Measurements from ENCODE around the gene ZBTB7C. TPM values are rescaled to one million over a fixed set of nuclear protein-coding genes. Genes with fewer than 3 reads are reported as not detected.
A peak's percentile ranks its signal among the peaks of the same experiment; 100 is the strongest.

The ZBTB7C gene
- total RNA-seq, 1 donor from 2014 or later: 1.1 TPM

DNA sequence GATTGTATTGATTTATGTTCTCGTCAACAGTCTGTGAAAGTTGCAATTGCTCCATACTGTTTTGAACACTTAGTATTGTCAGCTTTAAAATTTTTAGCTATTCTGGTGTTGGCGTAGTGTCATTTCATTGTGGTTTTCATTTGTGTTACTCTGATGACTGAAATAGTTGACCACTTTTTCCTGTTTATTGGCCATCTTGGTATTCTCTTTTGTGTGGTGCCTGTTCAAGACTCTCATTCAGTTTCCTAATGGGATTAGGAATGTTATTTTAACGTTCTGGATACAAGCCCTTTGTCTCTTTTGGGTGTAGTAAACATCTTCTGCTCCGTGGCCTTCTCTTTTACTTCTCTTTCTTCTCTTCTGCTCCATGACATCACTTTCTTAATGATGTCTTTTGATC lies 396.0 kb downstream of the ZBTB7C start:
- H3K36me3 ChIP-seq (ENCODE audit: control insufficient read depth, insufficient read depth, low read length): no peaks in the 10 kb centered on the region
- no peaks in the 10 kb centered on the region for H3K27me3 ChIP-seq (ENCODE audit: control insufficient read depth, insufficient read depth, low read length)
- no peak overlapping the region for H3K4me3 ChIP-seq (ENCODE audit: low read depth, low read length)
- TF ChIP-seq, protein P1, sequence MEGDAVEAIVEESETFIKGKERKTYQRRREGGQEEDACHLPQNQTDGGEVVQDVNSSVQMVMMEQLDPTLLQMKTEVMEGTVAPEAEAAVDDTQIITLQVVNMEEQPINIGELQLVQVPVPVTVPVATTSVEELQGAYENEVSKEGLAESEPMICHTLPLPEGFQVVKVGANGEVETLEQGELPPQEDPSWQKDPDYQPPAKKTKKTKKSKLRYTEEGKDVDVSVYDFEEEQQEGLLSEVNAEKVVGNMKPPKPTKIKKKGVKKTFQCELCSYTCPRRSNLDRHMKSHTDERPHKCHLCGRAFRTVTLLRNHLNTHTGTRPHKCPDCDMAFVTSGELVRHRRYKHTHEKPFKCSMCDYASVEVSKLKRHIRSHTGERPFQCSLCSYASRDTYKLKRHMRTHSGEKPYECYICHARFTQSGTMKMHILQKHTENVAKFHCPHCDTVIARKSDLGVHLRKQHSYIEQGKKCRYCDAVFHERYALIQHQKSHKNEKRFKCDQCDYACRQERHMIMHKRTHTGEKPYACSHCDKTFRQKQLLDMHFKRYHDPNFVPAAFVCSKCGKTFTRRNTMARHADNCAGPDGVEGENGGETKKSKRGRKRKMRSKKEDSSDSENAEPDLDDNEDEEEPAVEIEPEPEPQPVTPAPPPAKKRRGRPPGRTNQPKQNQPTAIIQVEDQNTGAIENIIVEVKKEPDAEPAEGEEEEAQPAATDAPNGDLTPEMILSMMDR (IDR thresholded peaks at IDR 0.05; ENCODE audit: insufficient read depth, low read length, poor library complexity, severe bottlenecking): no peak
- DNase-seq (ENCODE audit: low read depth): no peak

DNA sequence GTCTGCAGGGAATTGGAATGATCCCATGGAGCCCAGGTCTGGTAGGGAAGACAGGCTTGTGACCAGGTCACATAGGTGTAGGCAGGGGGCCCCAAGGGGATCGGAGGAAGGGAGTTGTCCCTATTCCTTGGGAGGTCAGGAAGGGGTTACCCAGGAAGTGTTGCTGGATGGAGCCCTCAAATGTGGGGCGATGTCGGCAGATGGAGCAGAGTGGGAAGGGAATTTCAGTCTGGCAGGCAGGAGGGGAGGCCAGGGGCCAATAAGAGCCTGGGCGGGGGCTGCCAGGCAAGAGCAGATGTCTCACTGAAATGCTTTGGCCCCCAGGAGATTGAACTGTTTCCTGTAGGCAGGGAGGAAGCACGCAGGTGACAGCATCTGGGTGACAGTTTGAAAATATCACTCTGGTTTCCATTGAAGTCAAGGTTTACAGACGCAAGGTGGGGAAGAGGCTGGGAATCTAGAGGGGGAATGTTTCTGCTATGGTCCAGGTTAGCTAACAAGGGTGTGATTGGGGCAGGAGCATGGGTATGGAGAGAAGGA lies 397.2 kb downstream of the ZBTB7C start:
- no peaks in the 10 kb centered on the region for H3K27me3 ChIP-seq (ENCODE audit: control insufficient read depth, insufficient read depth, low read length)
- H3K36me3 ChIP-seq (ENCODE audit: control insufficient read depth, insufficient read depth, low read length): no peaks in the 10 kb centered on the region
- no peak for DNase-seq (ENCODE audit: low read depth)
- TF ChIP-seq, protein P1 (IDR thresholded peaks at IDR 0.05; ENCODE audit: insufficient read depth, low read length, poor library complexity, severe bottlenecking): no peak
- no peak overlapping the region for H3K4me3 ChIP-seq (ENCODE audit: low read depth, low read length)

DNA sequence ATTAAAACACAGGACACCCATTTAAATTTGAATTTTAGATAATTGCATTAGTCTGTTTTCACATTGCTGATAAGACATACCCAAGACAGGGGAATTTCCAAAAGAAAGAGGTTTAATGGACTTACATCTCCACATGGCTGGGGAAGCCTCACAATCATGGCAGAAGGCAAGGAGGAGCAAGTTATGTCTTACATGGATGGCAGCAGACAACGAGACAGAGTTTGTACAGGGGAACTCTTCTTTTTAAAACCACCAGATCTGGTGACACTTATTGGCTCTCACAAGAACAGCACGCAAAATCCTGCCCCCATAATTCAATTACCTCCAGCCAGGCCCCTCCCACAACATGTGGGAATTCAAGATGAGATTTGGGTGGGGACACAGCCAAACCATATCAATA lies 398.9 kb downstream of the ZBTB7C start:
- H3K4me3 ChIP-seq (ENCODE audit: low read depth, low read length): no peak overlapping the region
- no peaks in the 10 kb centered on the region for H3K27me3 ChIP-seq (ENCODE audit: control insufficient read depth, insufficient read depth, low read length)
- DNase-seq (ENCODE audit: low read depth): no peak
- no peaks in the 10 kb centered on the region for H3K36me3 ChIP-seq (ENCODE audit: control insufficient read depth, insufficient read depth, low read length)
- TF ChIP-seq, protein P1 (IDR thresholded peaks at IDR 0.05; ENCODE audit: insufficient read depth, low read length, poor library complexity, severe bottlenecking): no peak

DNA sequence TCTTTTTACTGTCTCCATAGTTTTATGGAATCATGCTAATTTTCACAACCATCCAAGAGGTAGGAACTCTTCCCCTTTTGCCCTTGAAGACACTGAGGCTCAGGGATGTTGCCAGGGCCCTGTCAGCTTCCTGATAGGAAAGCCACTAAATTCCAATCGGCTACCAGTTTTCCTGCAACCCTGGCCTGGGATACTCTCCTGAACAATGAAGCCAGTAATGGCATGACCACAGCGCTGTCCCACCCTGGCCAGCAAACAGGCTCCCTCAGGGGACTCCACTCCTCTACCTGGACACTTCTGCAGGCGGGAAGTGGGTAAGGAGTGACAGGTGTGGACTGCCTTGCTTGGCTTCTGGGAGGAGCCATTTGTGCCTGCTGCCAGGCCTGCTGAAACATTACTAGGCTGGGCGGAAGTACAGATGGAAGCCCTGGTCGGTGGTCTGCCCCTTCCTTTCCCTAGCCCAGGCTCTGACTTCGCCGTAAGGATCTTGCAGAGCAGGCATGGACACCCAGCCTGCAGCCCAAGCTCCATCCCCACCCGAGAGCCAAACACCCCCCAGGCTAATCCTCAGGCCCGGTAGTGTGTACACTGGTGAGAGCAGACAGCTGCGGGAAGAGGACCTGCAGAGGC lies 400.0 kb downstream of the ZBTB7C start:
- Histone ChIP-seq H3K27me3 (ENCODE audit: control insufficient read depth, insufficient read depth, low read length) (no peaks in the 10 kb centered on the region), H3K4me3 (ENCODE audit: low read depth, low read length) (no peak overlapping the region), H3K36me3 (ENCODE audit: control insufficient read depth, insufficient read depth, low read length) (no peaks in the 10 kb centered on the region)
- DNase-seq (ENCODE audit: low read depth): no peak
- TF ChIP-seq, protein P1 (IDR thresholded peaks at IDR 0.05; ENCODE audit: insufficient read depth, low read length, poor library complexity, severe bottlenecking): no peak

DNA sequence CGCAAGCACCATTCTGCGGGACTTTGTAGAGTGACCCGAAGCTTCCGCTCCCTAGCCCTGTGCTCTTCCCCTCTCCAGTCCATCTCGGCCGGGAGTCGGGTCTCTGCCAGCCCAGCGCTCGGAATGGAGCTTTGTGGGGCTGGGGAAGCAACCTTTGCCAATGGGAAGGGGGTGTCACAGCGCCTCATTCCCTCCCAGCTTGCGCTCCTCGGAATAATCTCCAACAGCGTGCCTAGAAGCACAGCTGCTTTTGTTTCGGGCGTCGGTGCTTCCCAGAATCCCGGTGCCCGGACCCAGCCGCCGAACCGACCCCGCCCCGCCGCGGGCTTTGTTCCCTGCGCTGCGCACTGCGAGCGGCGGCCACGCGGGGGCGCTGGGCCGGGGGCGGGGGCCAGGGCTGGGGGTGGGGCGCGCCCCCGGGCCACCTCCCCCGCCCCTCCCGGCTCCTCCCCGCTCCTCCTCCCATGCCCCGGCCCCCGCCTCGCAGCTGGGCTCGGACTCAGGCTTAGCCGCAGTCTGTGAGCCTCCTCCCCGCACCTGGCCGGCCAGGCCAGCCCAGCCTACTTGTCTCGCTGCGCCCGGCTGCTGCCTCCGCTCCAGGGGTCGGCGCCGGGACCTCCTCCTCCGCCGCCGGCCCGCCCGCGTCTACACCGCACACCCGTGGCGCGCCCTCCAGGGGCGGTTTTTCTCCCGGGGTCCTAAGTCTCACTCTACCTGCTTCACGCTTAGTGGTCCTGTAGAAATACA lies 401.1 kb downstream of the ZBTB7C start:
- Histone ChIP-seq H3K36me3 (ENCODE audit: control insufficient read depth, insufficient read depth, low read length) (no peaks in the 10 kb centered on the region), H3K4me3 (ENCODE audit: low read depth, low read length) (peak overlapping the region; percentile 53), H3K27me3 (ENCODE audit: control insufficient read depth, insufficient read depth, low read length) (no peaks in the 10 kb centered on the region)
- DNase-seq (ENCODE audit: low read depth): no peak
- TF ChIP-seq, protein P1 (IDR thresholded peaks at IDR 0.05; ENCODE audit: insufficient read depth, low read length, poor library complexity, severe bottlenecking): peak; percentile 22

All from kidney epithelial cell (primary cell).